ENCODE data around the gene NCAPH2. TPM values are rescaled to one million over a fixed set of nuclear protein-coding genes. Genes with fewer than 3 reads are reported as not detected.

The NCAPH2 gene
- total and polyA plus RNA-seq, 2 of the 13 experiments (the other 11 are each of a cell fraction or from before 2014, with no cell fraction given) = 28.1 to 64.4 TPM

DNA sequence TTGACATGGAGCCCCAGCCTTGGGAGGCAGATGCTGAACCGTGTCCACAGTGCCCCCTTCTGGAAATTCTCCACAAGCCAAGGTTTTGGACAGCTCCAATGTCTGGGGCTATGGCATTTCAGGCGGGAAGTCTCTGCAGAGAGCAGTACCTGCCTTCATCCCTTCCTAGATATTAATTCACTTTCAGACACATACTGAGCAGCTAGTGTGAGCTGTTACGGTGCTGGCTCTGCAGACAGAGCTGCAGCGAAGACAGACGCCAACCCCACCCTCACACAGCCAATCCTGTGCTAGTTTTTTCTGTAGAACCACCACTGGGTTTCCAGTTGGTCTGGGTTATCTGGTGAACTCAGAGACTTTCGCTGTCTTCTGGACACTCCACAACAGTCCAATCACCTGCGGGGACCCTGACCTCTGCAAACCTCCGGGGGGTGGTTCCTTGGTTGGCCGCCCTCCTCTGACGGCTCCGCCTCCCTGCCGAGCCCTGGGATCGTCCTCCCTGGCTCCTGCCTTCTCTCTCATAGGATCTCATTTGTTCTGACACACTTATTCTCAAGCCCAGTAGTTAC is 9.6 kb upstream of the NCAPH2 start (continued):
- TF ChIP-seq, protein P1, sequence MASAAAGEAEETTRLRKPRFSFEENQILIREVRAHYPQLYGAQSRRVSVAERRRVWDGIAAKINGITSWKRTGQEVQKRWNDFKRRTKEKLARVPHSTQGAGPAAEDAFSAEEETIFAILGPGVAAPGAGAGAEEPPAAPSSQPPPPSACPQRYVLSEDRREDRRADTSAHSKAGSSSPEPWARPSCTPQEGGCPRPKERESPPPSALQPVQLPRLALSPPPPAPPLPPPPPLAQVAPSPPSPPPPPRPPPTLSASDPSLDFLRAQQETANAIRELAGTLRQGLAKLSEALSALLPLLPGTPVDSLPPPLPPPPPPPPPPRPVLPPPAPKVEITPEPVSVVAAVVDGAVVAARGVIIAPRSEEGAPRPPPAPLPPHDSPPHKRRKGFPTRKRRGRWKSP (CRISPR knock-in tag; IDR thresholded peaks at IDR 0.05) = no peak
- TF ChIP-seq HHEX (CRISPR knock-in tag; IDR thresholded peaks at IDR 0.05) (no peak), ZNF350 (CRISPR knock-in tag; IDR thresholded peaks at IDR 0.05; ENCODE audit: borderline replicate concordance, low read depth) (no peak), RXRB (CRISPR knock-in tag; IDR thresholded peaks at IDR 0.05; ENCODE audit: borderline replicate concordance) (0 out of 2 replicates have a peak, but pooled peaks have one; percentile 19), SSRP1 (CRISPR knock-in tag; IDR thresholded peaks at IDR 0.05) (0 out of 2 replicates have a peak, but pooled peaks have one; percentile 14), ARID2 (CRISPR knock-in tag; IDR thresholded peaks at IDR 0.05; ENCODE audit: borderline replicate concordance) (0 out of 2 replicates have a peak, but pooled peaks have one; percentile 34), MIER2 (CRISPR knock-in tag; IDR thresholded peaks at IDR 0.05) (peak; percentile 72), ZNF496 (CRISPR knock-in tag; IDR thresholded peaks at IDR 0.05; ENCODE audit: insufficient replicate concordance) (no peak), HOXD1 (CRISPR knock-in tag; IDR thresholded peaks at IDR 0.05) (no peak), BORCS8-MEF2B (CRISPR knock-in tag; IDR thresholded peaks at IDR 0.05) (peak; percentile 29; the same call in 1 of the 2 replicates), SALL1 (CRISPR knock-in tag; IDR thresholded peaks at IDR 0.05) (peak; percentile 59), IKZF1 (IDR thresholded peaks at IDR 0.05) (no peak), SP1 (IDR thresholded peaks at IDR 0.05) (no peak), SP1 (CRISPR knock-in tag; IDR thresholded peaks at IDR 0.05) (peak; percentile 20; the same call in 1 of the 2 replicates), ZNF317 (CRISPR knock-in tag; IDR thresholded peaks at IDR 0.05) (no peak), MEIS1 (CRISPR knock-in tag; IDR thresholded peaks at IDR 0.05; ENCODE audit: borderline replicate concordance) (no peak)
- TF ChIP-seq, protein P2, sequence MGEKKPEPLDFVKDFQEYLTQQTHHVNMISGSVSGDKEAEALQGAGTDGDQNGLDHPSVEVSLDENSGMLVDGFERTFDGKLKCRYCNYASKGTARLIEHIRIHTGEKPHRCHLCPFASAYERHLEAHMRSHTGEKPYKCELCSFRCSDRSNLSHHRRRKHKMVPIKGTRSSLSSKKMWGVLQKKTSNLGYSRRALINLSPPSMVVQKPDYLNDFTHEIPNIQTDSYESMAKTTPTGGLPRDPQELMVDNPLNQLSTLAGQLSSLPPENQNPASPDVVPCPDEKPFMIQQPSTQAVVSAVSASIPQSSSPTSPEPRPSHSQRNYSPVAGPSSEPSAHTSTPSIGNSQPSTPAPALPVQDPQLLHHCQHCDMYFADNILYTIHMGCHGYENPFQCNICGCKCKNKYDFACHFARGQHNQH (CRISPR knock-in tag; IDR thresholded peaks at IDR 0.05) = no peak
- TF ChIP-seq, protein P3, sequence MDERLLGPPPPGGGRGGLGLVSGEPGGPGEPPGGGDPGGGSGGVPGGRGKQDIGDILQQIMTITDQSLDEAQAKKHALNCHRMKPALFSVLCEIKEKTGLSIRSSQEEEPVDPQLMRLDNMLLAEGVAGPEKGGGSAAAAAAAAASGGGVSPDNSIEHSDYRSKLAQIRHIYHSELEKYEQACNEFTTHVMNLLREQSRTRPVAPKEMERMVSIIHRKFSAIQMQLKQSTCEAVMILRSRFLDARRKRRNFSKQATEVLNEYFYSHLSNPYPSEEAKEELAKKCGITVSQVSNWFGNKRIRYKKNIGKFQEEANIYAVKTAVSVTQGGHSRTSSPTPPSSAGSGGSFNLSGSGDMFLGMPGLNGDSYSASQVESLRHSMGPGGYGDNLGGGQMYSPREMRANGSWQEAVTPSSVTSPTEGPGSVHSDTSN (CRISPR knock-in tag; IDR thresholded peaks at IDR 0.05) = no peak
- TF ChIP-seq, protein P4, sequence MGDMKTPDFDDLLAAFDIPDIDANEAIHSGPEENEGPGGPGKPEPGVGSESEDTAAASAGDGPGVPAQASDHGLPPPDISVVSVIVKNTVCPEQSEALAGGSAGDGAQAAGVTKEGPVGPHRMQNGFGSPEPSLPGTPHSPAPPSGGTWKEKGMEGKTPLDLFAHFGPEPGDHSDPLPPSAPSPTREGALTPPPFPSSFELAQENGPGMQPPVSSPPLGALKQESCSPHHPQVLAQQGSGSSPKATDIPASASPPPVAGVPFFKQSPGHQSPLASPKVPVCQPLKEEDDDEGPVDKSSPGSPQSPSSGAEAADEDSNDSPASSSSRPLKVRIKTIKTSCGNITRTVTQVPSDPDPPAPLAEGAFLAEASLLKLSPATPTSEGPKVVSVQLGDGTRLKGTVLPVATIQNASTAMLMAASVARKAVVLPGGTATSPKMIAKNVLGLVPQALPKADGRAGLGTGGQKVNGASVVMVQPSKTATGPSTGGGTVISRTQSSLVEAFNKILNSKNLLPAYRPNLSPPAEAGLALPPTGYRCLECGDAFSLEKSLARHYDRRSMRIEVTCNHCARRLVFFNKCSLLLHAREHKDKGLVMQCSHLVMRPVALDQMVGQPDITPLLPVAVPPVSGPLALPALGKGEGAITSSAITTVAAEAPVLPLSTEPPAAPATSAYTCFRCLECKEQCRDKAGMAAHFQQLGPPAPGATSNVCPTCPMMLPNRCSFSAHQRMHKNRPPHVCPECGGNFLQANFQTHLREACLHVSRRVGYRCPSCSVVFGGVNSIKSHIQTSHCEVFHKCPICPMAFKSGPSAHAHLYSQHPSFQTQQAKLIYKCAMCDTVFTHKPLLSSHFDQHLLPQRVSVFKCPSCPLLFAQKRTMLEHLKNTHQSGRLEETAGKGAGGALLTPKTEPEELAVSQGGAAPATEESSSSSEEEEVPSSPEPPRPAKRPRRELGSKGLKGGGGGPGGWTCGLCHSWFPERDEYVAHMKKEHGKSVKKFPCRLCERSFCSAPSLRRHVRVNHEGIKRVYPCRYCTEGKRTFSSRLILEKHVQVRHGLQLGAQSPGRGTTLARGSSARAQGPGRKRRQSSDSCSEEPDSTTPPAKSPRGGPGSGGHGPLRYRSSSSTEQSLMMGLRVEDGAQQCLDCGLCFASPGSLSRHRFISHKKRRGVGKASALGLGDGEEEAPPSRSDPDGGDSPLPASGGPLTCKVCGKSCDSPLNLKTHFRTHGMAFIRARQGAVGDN (CRISPR knock-in tag; IDR thresholded peaks at IDR 0.05) = peak; percentile 56
- TF ChIP-seq, protein P5, sequence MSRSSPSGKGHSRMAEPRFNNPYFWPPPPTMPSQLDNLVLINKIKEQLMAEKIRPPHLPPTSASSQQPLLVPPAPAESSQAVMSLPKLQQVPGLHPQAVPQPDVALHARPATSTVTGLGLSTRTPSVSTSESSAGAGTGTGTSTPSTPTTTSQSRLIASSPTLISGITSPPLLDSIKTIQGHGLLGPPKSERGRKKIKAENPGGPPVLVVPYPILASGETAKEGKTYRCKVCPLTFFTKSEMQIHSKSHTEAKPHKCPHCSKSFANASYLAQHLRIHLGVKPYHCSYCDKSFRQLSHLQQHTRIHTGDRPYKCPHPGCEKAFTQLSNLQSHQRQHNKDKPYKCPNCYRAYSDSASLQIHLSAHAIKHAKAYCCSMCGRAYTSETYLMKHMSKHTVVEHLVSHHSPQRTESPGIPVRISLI (CRISPR knock-in tag; IDR thresholded peaks at IDR 0.05; ENCODE audit: borderline replicate concordance) = 0 out of 2 replicates have a peak, but pooled peaks have one; percentile 27

Data from HepG2 (cell line).